GM13976 (cell line): Measurements from ENCODE around the gene CELF5.
"Not testable (repeated sequence)": the region's sequence is repeated elsewhere in the genome, so short reads cannot be mapped to it uniquely, and the experiment has no call there.

Experiments used
- DNase-seq: peaks from one replicate; pipeline ENCODE4 v3.0.0; 2012; ENCODE audit warnings: low spot score
- CTCF ChIP-seq: IDR thresholded peaks from 2 replicates; pipeline ENCODE4 v1.5.1; 2012; ENCODE audit warnings: borderline replicate concordance, mild to moderate bottlenecking; ENCODE audit not compliant: insufficient read depth; ENCODE audit errors: extremely low read depth, missing control alignments, control extremely low read depth
- in situ Hi-C: fragments of 300-500 bp; cut with MboI; formaldehyde crosslinking; loops from one replicate; pipeline ENCODE4 v1.12.0; 2022; ENCODE audit warnings: low sequenced_read_pairs, mixed read lengths, inconsistent platforms; ENCODE audit not compliant: unreplicated experiment

CELF5 gene

DNA sequence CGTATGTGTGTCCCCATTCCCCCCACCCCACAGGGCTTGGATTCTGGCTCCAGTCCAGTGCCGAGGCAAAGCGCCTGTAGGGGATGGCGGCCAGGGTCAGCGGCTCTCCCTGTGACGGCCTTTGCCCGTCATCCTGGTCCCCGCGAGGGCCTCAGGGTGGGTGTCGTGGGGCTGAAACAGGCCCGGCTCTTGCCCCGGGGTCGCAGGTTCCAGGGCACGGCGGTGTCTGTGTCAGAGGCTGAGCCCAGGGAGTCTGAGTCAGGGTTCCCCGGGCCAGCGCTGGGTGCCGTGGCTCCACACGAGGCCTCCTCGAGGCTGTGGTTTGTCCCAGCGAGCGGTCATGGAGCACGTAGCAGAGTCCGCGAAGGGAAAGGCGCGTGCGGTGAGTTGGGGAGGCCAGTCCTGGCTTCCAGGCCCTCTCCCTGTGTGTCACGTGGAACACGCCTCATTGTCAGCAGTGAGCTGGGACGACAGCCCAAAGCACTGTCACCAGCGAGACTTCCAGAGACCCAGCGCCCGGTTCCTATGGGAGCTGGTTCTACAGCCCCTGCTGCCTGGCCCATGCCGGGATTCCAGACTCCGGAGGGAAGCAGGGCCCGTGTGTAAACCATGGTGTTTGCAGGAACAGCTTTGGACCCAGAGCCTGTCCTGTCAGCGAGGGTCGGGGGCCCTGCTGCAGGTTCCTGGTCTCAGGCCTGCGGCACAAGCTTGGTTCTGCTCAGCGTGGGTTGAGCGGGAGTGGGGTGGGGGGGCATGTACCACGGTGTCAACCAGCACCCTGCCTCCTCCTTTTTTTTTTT lies 25.4 kb upstream of the CELF5 start:
- TF ChIP-seq CTCF, result no peak
- no peak for DNase-seq
- in situ Hi-C loops, result no loop called here

DNA sequence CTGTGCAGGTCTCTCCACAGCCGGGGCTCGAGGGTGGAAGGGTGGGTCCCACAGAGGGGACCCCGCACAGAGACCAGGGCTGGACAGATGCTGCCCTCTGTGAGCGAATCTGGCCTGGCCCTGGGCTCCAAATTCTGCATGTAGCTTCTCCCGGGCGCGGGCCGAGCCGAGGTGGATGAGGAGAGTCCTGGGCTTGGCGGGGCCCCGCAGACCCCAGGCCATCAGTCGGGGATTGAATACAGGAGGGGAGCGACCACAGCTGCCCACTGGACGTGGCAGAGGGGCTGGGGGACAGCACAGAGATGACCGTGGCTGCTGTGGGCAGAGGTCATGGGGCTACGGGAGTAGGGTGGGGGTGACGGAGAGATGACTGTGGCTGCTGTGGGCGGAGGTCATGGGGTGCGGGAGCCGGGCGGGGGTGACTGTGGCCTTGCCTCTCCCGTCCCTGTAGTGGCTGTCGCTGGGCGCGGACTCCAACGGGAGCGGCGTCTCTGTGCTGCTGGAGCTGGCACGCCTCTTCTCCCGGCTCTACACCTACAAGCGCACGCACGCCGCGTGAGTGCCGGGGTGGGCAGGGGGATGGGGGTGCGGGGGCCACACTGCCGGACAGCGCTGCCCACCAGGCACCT lies 23.3 kb upstream of the CELF5 start:
- TF ChIP-seq CTCF, result no peak
- DNase-seq, result no peak
- in situ Hi-C loops, result no loop called here

DNA sequence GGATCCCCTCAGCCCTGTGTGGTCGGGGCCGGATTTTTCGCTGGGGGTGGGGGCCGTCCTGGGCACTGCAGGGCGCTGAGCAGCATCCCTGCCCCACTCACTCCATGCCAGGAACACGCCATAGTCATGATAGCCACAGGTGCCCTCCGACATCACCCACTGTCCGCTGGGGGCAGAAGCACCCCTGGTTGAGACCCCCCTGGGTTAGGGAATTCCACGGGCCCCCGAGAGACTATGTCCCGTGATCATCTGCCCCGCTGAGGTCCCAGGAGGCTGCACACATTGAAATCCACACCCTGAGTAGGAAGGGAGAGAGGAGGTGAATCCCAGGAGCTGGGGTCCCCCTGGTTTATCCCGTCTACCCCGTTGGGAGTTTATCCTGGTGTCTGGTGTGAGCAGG lies 22.6 kb upstream of the CELF5 start:
- in situ Hi-C loops, result no loop called here
- no peak for DNase-seq

DNA sequence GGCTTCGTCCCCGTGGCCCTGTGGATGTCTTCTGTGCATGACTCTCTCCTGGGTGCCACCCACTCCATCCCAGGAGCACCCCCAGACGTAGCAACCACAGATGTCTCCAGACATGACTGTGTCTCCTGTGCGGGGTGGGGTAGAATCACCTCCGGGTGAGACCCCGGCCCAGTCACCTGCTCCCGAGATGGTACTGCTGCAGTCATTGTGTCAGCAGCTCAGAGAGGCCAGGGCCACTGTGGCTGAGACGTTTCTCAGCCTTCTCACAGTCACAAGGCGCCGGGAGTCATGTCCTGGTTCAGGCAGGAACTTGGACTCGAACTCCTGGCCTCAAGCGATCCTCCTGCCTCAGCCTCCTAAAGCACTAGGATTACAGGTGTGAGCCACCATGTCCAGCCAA lies 22.1 kb upstream of the CELF5 start:
- in situ Hi-C loops, result no loop called here
- TF ChIP-seq CTCF, result no peak

More for the DNA sequence above, 22.6 kb upstream of the CELF5 start:
- no peak for TF ChIP-seq CTCF

GRCh38 chr19:3202895-3203294 lies 21.6 kb upstream of the CELF5 start:
- in situ Hi-C loops, DNase-seq: not testable (repeated sequence)

More for the DNA sequence above, 22.1 kb upstream of the CELF5 start:
- no peak for DNase-seq

DNA sequence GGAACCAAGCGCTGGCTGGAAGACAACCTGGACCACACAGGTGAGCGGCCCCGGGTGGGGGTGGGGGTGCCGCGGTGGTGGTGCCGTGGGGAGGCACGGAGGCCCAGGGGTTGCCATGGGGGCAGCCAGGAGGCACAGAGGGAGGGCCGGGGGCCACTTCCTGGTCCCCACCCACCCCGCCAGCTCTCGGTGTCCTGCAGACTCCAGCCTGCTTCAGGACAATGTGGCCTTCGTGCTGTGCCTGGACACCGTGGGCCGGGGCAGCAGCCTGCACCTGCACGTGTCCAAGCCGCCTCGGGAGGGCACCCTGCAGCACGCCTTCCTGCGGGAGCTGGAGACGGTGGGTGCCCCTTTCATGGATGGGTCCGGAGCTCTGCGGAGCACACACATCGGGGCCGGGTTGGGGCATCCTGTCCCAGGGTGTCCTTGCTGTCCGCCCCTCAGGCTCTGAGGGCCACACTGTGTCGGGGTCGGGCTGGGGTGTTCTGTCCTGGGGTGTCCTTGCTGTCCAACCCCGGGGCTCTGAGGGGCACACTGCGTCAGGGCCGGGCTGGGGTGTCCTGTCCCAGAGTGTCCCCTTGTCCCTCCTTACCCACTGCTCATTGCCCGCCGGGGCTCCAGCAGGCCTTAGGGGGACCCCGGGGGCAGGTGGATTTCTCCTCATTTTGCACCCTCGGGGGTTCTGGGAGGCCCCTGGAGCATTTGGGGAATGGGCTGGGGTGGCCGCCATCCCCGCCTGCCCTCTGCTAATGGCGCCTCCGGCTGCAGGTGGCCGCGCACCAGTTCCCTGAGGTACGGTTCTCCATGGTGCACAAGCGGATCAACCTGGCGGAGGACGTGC lies 20.4 kb upstream of the CELF5 start:
- no peak for DNase-seq
- TF ChIP-seq CTCF, result no peak
- in situ Hi-C loops, result no loop called here
